Omental fat pad (tissue), 4 donors: ENCODE data around the gene DNAAF5. TPM values are rescaled to one million over a fixed set of nuclear protein-coding genes. Genes with fewer than 3 reads are reported as not detected.

Experiments used
- ATAC-seq: fragments of 150-250 bp; one replicate; pipeline ENCODE4 v1.9.1; 2016; ENCODE audit warnings: mild to moderate bottlenecking, moderate library complexity; ENCODE audit not compliant: low FRiP score
- DNase-seq: peaks from one replicate; pipeline ENCODE4 v3.0.0-alpha.2; 2019; ENCODE audit warnings: low spot score
- total RNA-seq, 4 donors: library from RNA; depleted of rRNA; stranded (reverse); fragments of >200 nt; gene quantifications; one replicate each; pipeline ENCODE4 v1.1.0, GENCODE V29; 2016
- TF ChIP-seq, protein P1 (sequence below), 3 donors: fragments of 450-650 bp; IDR thresholded peaks; one replicate each; pipeline ENCODE4 v1.5.1; 2016 to 2017; ENCODE audit warnings: antibody characterized with exemption in 3 of 3, mild to moderate bottlenecking in 3 of 3, moderate library complexity in 2 of 3

DNAAF5 gene
- total RNA-seq, 4 donors from 2014 or later: 15.7 to 27.1 (median 25.1) TPM

DNA sequence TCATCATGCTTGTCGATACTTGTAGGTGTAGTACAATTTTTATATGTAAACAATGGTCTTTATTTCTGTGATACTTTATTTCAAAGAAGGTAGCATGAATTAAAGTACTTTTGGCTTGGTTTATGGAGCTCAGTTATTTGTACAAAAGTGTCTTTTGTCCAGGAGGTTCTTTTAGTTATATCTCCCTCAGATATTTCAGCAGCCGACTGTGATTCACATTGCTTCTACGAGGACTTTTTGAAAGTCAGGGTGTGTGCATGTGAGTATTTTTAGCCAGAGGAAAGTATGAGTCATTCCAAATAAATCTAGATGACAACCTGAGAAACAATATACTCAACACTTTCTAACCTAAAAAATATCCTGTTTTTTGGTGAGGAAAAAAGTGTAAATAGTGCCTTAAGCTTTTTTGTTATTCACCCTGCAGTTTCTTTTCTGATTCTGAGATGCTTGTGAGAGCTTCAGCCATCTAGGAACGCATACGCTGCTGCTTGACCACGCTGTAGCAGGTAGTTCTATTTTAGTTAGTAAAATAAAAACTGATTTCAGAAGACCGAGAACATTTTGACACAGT, 105.2 kb downstream of the DNAAF5 start:
- ATAC-seq: peak; percentile 61
- no peak for DNase-seq

DNA sequence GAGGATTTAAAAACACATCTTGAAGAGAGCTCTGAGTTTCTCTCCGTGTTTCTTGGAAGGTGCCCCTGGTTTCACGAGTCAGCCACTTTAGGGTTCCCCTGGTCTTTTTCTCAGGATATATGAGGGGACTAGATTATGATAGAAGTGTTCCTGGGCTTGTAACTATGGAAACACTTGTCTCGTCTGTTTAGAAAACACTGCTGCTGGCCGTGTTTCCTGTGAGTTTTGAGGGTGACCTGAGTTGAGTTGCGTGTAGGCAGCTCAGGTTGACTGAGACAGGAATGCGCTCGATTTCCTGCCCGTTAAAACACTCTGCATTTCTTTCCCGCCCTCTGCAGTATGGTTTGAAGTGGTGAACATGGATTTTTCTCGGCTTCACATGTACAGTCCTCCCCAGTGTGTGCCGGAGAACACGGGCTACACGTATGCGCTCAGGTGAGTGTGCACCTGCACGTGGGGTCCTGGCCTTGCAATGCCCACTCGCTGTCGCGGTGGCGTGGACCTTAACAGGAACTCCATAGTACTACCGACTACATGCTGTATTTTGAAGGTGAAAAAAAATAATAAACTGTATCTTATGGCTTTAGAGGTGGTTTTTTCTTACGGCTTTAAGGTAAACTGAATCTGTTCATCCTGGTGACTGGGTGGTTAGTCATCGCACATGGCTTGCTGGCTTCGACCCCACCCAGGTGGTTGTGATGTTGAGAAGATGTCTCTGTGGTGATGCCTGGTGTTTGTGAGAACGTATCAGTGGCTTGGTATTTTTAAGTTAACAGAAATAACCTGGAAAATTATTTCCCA, 105.9 kb downstream of the DNAAF5 start, which contains the start of gene SUN1:
Gene SUN1 (plus strand): TSS at position 310 of the 801 bp plus-strand sequence. CDS start 49 bp downstream, at position 359.
- ATAC-seq: peak; percentile 64
- no peak for DNase-seq
- TF ChIP-seq, protein P1, sequence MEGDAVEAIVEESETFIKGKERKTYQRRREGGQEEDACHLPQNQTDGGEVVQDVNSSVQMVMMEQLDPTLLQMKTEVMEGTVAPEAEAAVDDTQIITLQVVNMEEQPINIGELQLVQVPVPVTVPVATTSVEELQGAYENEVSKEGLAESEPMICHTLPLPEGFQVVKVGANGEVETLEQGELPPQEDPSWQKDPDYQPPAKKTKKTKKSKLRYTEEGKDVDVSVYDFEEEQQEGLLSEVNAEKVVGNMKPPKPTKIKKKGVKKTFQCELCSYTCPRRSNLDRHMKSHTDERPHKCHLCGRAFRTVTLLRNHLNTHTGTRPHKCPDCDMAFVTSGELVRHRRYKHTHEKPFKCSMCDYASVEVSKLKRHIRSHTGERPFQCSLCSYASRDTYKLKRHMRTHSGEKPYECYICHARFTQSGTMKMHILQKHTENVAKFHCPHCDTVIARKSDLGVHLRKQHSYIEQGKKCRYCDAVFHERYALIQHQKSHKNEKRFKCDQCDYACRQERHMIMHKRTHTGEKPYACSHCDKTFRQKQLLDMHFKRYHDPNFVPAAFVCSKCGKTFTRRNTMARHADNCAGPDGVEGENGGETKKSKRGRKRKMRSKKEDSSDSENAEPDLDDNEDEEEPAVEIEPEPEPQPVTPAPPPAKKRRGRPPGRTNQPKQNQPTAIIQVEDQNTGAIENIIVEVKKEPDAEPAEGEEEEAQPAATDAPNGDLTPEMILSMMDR (IDR thresholded peaks at IDR 0.05): no peak

More for the DNA sequence above, 105.2 kb downstream of the DNAAF5 start:
- TF ChIP-seq, protein P1 (IDR thresholded peaks at IDR 0.05): no peak

DNA sequence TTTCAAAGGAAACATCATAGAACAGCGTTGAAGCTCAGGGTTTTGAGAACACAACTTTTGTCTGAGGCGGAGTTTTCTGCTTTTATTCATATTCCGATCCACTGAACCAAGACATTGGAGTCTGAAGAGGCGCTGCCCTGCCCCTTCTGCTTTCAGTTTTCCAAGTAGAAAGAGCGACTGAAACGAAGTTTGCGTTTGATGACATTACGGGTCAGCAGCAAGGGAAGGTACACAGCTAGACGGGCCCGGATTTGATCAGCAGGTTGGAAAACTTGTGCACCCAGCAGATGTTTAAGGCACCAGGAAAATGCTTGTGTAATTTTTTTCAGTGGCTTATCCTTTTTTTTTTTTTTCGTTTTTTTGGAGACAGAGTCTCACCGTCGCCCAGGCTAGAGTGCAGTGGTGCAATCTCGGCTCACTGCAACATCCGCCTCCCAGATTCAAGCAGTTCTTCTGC, 106.5 kb downstream of the DNAAF5 start:
- ATAC-seq: no peak
- TF ChIP-seq, protein P1 (IDR thresholded peaks at IDR 0.05): no peak
- DNase-seq: no peak

DNA sequence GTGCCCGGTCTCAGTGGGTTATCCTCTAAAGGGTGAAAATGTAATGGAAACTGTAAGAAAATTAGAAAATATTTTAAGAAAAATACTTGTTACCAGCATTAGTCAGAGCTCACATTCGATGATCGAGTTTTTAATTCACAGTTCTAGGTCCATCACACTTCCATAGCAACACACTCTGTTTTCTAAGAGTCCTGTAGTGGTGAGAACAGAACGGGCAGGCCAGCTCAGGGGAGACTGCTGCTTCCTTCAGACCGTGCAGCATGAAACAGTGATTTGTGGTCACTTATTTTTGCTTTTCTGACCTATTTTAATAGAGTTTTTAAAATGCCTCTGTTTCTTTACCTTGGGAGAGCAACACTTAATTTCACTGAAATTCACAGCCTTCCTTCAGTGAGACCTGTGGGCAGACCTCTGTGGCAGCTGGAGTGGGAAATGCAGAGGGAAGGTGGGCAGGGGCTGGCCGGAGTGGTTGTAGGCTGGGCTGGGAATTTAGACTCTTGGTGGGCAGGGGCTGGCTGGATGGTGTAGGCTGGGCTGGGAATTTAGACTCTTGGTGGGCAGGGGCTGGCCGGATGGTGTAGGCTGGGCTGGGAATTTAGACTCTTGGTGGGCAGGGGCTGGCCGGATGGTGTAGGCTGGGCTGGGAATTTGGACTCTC, 107.2 kb downstream of the DNAAF5 start:
- no peak for DNase-seq
- no peak for ATAC-seq
- TF ChIP-seq, protein P1 (IDR thresholded peaks at IDR 0.05): no peak

DNA sequence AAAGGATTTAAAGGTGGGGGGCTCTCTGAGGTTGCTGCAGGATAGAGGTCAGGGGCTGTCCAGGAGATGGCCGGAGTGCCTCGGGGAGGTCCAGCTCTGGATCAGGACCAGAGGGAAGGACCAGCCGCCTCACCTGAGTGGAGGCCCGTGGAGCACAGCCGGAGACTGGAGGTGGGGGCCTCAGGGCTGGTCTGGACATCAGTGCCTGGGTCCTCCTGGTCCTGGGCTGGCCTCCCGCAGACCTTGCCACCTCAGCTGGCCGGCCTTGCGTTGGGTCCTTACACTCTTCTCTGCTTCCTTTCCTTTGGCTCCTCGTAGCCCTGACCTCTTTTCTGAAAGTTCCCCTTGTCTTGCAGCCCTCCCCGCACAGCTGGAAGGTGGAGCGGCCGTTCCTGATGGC, 107.8 kb downstream of the DNAAF5 start:
- DNase-seq: no peak
- TF ChIP-seq, protein P1 (IDR thresholded peaks at IDR 0.05): no peak
- no peak for ATAC-seq

DNA sequence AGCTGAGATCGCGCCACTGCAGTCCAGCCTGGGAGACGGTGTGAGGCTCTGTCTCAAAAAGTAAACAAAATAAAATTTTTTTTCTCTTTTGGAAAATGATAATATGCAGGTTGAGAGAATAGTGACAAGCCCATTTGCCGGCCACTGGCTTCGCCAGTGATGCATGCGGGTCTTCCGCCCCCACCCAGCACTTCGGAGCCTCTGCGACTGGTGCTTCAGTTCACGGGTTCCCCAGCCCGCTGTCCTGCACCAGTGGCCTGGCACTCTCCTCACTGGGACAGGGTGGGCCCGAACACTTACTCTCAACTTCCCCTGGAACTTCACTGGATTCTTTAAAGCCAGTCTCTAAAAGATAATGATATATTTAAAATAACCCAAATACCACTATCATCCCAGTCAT, 108.5 kb downstream of the DNAAF5 start:
- ATAC-seq (no peak), DNase-seq (no peak)
- TF ChIP-seq, protein P1 (IDR thresholded peaks at IDR 0.05): no peak
